Natural killer cell (primary cell): ENCODE measurements around the gene NOTCH4. TPM values are rescaled to one million over a fixed set of nuclear protein-coding genes. Genes with fewer than 3 reads are reported as not detected.
A peak's percentile ranks its signal among the peaks of the same experiment; 100 is the strongest.

Experiments used
- ATAC-seq, 3 donors: fragments of 150-1000 bp in 2 of 3; fragments of 200-7000 bp in 1 of 3; cut with Tn5 transposase; 1 replicate in 1 of 3; 2 replicates in 2 of 3; pipeline ENCODE4 v1.10.0; 2021; ENCODE audit warnings: mild to moderate bottlenecking in 2 of 3, moderate library complexity in 2 of 3
- DNase-seq, 2 donors: peaks; one replicate each; pipeline versions ENCODE4 v3.0.0 to v3.0.0-alpha.2; 2013 to 2021; ENCODE audit warnings: mixed read lengths in 1 of 2
- H3K27ac ChIP-seq: one replicate; pipeline ENCODE4 v1.5.1; 2013; ENCODE audit warnings: mild to moderate bottlenecking, low read length
- H3K27me3 ChIP-seq: one replicate; pipeline ENCODE4 v1.6.1; 2013; ENCODE audit warnings: low read length; ENCODE audit not compliant: control insufficient read depth, insufficient read depth
- H3K36me3 ChIP-seq: one replicate; pipeline ENCODE4 v1.6.1; 2013; ENCODE audit warnings: low read length; ENCODE audit not compliant: control insufficient read depth, insufficient read depth
- H3K4me1 ChIP-seq: one replicate; pipeline ENCODE4 v1.6.1; 2013; ENCODE audit warnings: low read length; ENCODE audit not compliant: control insufficient read depth, insufficient read depth
- H3K4me3 ChIP-seq: one replicate; pipeline ENCODE4 v1.5.1; 2013; ENCODE audit warnings: low read length
- H3K9me3 ChIP-seq: one replicate; pipeline ENCODE4 v1.6.1; 2013; ENCODE audit warnings: low read length; ENCODE audit not compliant: control insufficient read depth, insufficient read depth
- H3K27ac Mint-ChIP-seq, 2 donors: one replicate each; pipeline ENCODE4 v1.8.0; 2022; ENCODE audit warnings: mild to moderate bottlenecking in 2 of 2, mixed read lengths in 2 of 2, moderate library complexity in 1 of 2
- H3K27me3 Mint-ChIP-seq, 2 donors: one replicate each; pipeline ENCODE4 v1.8.0; 2022; ENCODE audit warnings: low read depth in 2 of 2, mixed read lengths in 2 of 2
- H3K36me3 Mint-ChIP-seq: one replicate; pipeline ENCODE4 v1.8.0; 2022; ENCODE audit warnings: mixed read lengths
- H3K4me1 Mint-ChIP-seq, 2 donors: one replicate each; pipeline ENCODE4 v1.8.0; 2022; ENCODE audit warnings: mixed read lengths in 2 of 2
- H3K4me3 Mint-ChIP-seq: one replicate; pipeline ENCODE4 v1.8.0; 2022; ENCODE audit warnings: mild to moderate bottlenecking, moderate library complexity, mixed read lengths
- H3K9me3 Mint-ChIP-seq, 2 donors: one replicate each; pipeline ENCODE4 v1.8.0; 2022; ENCODE audit warnings: mixed read lengths in 2 of 2
- CTCF ChIP-seq: fragments of 200-600 bp; IDR thresholded peaks from one replicate; pipeline ENCODE4 v1.8.0; 2022; ENCODE audit warnings: antibody characterized with exemption
- WGBS: methylation state at CpG from one replicate; pipeline ENCODE4 v1.1.7; 2013; ENCODE audit warnings: missing lambda C conversion rate; ENCODE audit not compliant: insufficient coverage; 5-methylcytosine and 5-hydroxymethylcytosine counted together
- intact Hi-C: fragments of 100-400 bp; cut with micrococcal nuclease; formaldehyde crosslinking; loops from one replicate; pipeline ENCODE4 v1.14.2; 2022
- total RNA-seq, 4 donors: library from RNA; stranded (reverse); fragments of 120-200 nt in 1 of 4; gene quantifications; one replicate each; pipeline versions ENCODE4 v1.2.3 to v1.2.4, GENCODE V29; 2013 to 2022

NOTCH4 gene
- total RNA-seq, 3 donors from 2014 or later (not counting 1 experiment from before 2014, with no cell fraction given) = 2.6 to 4.8 (median 2.7) TPM

- H3K36me3 Mint-ChIP-seq = peaks cover 12% of the 10 kb centered on the region
- no peaks in the 10 kb centered on the region for H3K27me3 ChIP-seq
- H3K4me3 Mint-ChIP-seq = no peak overlapping the region
- intact Hi-C loops = no loop called here
- peaks cover 32% of the 10 kb centered on the region for H3K4me1 ChIP-seq
- H3K4me3 ChIP-seq = no peak overlapping the region
- no peaks in the 10 kb centered on the region for H3K9me3 ChIP-seq
- DNase-seq (no peak), ATAC-seq (no peak)
- H3K27ac Mint-ChIP-seq = peak overlapping the region in 1 of 2 donors; percentile 97
- no peaks in the 10 kb centered on the region for H3K27me3 Mint-ChIP-seq
- peaks cover 47% of the 10 kb centered on the region for H3K36me3 ChIP-seq
- TF ChIP-seq CTCF = no peak
- WGBS = 92% methylated on average over 10 of the region's 10 CpGs
- peaks cover 44 to 65% of the 10 kb centered on the region in 2 donors for H3K4me1 Mint-ChIP-seq
- no peak overlapping the region for H3K27ac ChIP-seq
- H3K9me3 Mint-ChIP-seq = no peaks in the 10 kb centered on the region
These were observed 41.8 kb downstream of the NOTCH4 start for GRCh38 chr6:32181915-32182529.

- Histone ChIP-seq H3K27ac (no peak overlapping the region), H3K27me3 (no peaks in the 10 kb centered on the region), H3K9me3 (no peaks in the 10 kb centered on the region), H3K4me3 (no peak overlapping the region), H3K4me1 (peaks cover 33% of the 10 kb centered on the region), H3K36me3 (peaks cover 39% of the 10 kb centered on the region)
- no peak for TF ChIP-seq CTCF
- intact Hi-C loops = no loop called here
- no peak for ATAC-seq
- WGBS = 95% methylated on average over 15 of the region's 15 CpGs
- peaks cover 45 to 65% of the 10 kb centered on the region in 2 donors for H3K4me1 Mint-ChIP-seq
- peaks cover 4% of the 10 kb centered on the region for H3K36me3 Mint-ChIP-seq
- peak overlapping the region in 1 of 2 donors; percentile 97 for H3K27ac Mint-ChIP-seq
- H3K4me3 Mint-ChIP-seq = peak overlapping the region; percentile 25
- H3K9me3 Mint-ChIP-seq = no peaks in the 10 kb centered on the region
- no peak for DNase-seq
- H3K27me3 Mint-ChIP-seq = no peaks in the 10 kb centered on the region
These were observed 42.6 kb downstream of the NOTCH4 start for GRCh38 chr6:32181148-32181702.

DNA sequence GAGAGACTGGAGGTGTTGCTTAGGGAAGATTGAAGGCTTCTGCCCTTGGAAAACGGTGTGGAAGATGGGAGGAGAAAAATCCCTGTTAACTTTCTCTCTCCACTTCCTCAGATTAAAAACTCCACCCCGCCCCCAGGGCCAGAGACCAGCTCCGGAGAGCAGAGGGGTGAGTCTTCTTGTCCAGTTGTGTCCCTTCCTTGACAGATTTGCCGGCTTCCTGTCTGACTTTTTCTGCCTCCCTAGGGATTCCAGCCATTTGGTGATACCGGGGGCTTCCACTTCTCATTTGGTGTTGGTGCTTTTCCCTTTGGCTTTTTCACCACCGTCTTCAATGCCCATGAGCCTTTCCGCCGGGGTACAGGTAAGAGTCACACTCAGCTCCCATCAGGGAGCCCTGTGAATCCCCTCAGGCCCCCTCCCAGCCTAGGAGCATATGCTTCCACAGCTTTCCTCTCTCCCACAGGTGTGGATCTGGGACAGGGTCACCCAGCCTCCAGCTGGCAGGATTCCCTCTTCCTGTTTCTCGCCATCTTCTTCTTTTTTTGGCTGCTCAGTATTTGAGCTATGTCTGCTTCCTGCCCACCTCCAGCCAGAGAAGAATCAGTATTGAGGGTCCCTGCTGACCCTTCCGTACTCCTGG is 44.0 kb downstream of the NOTCH4 start:
- no peaks in the 10 kb centered on the region for H3K27me3 Mint-ChIP-seq
- H3K4me1 Mint-ChIP-seq = peaks cover 55 to 71% of the 10 kb centered on the region in 2 donors
- peak overlapping the region; percentile 41 for H3K4me3 Mint-ChIP-seq
- H3K9me3 ChIP-seq = no peaks in the 10 kb centered on the region
- intact Hi-C loops = loop anchor here (5.0 to 10.0 kb wide), 2 partner anchors 515 to 792 kb away; partner anchors contain the start of genes C6orf47, CSNK2B, GPANK1 and LY6G5B
- H3K27ac ChIP-seq = no peak overlapping the region
- no peak for TF ChIP-seq CTCF
- H3K4me1 ChIP-seq = peaks cover 43% of the 10 kb centered on the region
- H3K36me3 Mint-ChIP-seq = no peaks in the 10 kb centered on the region
- ATAC-seq = no peak
- peaks cover 36% of the 10 kb centered on the region for H3K36me3 ChIP-seq
- H3K9me3 Mint-ChIP-seq = no peaks in the 10 kb centered on the region
- H3K27me3 ChIP-seq = no peaks in the 10 kb centered on the region
- WGBS = 87% methylated on average over 9 of the region's 10 CpGs
- DNase-seq = no peak
- no peak overlapping the region for H3K4me3 ChIP-seq
- H3K27ac Mint-ChIP-seq = peak overlapping the region; percentile 97
